Heart left ventricle (tissue), 13 donors: ENCODE results near the gene CSH2.

ENCODE experiments used
- POLR2A ChIP-seq, 2 donors: fragments of 450-650 bp; IDR thresholded peaks; one replicate each; pipeline ENCODE4 v1.6.1; 2017; ENCODE audit warnings: antibody characterized with exemption in 2 of 2, mild to moderate bottlenecking in 2 of 2, moderate library complexity in 2 of 2
- TF ChIP-seq, protein P1 (sequence below), 12 donors: fragments of 200-600 bp; sonication (generic) in 4 of 12; IDR thresholded peaks; one replicate each; pipeline versions ENCODE4 v1.5.0 to v1.8.0; 2018 to 2022; ENCODE audit warnings: antibody characterized with exemption in 12 of 12, mild to moderate bottlenecking in 5 of 12
- donor health status: ischemic (EF 13 %, LVEDD 7.1; RV severe dilation, severe dysfunction).
- donor health status: DM: no; HTN: yes; CAD: no.
- donor health status: DM: no; HTN: no; CAD: no.
- donor health status: ischemic (EF 25% LVEDD 6.9; RV normal size, moderate dysfunction).
- donor health status: ischemic (EF 25% LVEDD 5.7; RV mildly dilated, moderate dysfunction).
- donor health status: ischemic (EF 35%, LVEDD 5.7; RV mildly dilated, moderate dysfunction).
- donor health status: nonischemic (EF 11% LVEDD 7.7; RV severe dilation, severe dysfunction).
- donor health status: DM: yes; HTN: yes; CAD: no.
- donor health status: PGD.
- donor health status: ischemic (EF 29% LVEDD 5.4; RV normal size, mild dysfunction).
- donor health status: nonischemic (EF 23%, LVEDD 6.1; RV moderate dilation, normal function).

DNA sequence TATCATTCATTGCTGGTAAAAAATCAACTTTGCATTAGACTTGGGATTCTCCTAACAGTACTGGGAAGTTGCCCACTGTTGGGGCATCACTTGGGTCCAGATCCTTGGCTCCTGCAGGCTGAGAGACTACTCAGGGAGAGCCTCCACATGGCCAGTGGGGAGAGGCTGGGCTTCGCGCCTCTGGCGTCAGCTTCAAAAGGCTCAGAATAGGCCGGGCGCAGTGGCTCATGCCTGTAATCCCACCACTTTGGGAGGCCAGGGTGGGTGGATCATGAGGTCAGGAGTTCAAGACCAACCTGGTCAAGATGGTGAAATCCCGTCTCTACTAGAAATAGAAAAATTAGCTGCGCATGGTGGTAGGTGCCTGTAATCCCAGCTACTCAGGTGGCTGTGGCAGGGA lies 41.0 kb upstream of the CSH2 start:
- TF ChIP-seq, protein P1, sequence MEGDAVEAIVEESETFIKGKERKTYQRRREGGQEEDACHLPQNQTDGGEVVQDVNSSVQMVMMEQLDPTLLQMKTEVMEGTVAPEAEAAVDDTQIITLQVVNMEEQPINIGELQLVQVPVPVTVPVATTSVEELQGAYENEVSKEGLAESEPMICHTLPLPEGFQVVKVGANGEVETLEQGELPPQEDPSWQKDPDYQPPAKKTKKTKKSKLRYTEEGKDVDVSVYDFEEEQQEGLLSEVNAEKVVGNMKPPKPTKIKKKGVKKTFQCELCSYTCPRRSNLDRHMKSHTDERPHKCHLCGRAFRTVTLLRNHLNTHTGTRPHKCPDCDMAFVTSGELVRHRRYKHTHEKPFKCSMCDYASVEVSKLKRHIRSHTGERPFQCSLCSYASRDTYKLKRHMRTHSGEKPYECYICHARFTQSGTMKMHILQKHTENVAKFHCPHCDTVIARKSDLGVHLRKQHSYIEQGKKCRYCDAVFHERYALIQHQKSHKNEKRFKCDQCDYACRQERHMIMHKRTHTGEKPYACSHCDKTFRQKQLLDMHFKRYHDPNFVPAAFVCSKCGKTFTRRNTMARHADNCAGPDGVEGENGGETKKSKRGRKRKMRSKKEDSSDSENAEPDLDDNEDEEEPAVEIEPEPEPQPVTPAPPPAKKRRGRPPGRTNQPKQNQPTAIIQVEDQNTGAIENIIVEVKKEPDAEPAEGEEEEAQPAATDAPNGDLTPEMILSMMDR (IDR thresholded peaks at IDR 0.05), result no peak
- no peak for TF ChIP-seq POLR2A (IDR thresholded peaks at IDR 0.05)
